NT2/D1 (cell line): ENCODE results near the gene AQP10.
"Not testable (repeated sequence)": the region's sequence is repeated elsewhere in the genome, so short reads cannot be mapped to it uniquely, and the experiment has no call there.

ENCODE experiments used
- DNase-seq: peaks from one replicate; pipeline ENCODE4 v3.0.0-alpha.2; 2011; ENCODE audit warnings: low read depth, low spot score
- H3K27me3 ChIP-seq: 2 replicates; pipeline ENCODE4 v1.6.0; 2011; ENCODE audit warnings: mild to moderate bottlenecking; ENCODE audit not compliant: insufficient read length, insufficient read depth
- H3K36me3 ChIP-seq: 2 replicates; pipeline ENCODE4 v1.6.1; 2011; ENCODE audit warnings: mild to moderate bottlenecking, low read length, mixed read lengths; ENCODE audit not compliant: insufficient read depth, insufficient read length
- H3K4me1 ChIP-seq: 2 replicates; pipeline ENCODE4 v1.5.1; 2011; ENCODE audit not compliant: insufficient read depth, insufficient read length
- H3K4me3 ChIP-seq: 2 replicates; pipeline ENCODE4 v1.5.1; 2011; ENCODE audit warnings: low read depth; ENCODE audit not compliant: insufficient read length
- H3K9ac ChIP-seq: 2 replicates; pipeline ENCODE4 v1.6.0; 2011; ENCODE audit warnings: low read depth; ENCODE audit not compliant: insufficient read length
- H3K9me3 ChIP-seq: 2 replicates; pipeline ENCODE4 v1.5.1; 2011; ENCODE audit warnings: mild to moderate bottlenecking, low read length; ENCODE audit not compliant: insufficient read depth
- SUZ12 ChIP-seq: IDR thresholded peaks from 2 replicates; pipeline ENCODE4 v1.6.1; 2011; ENCODE audit not compliant: insufficient read length, insufficient read depth; ENCODE audit errors: extremely low read depth
- YY1 ChIP-seq: IDR thresholded peaks from 2 replicates; pipeline ENCODE4 v1.6.1; 2011; ENCODE audit not compliant: insufficient read length, insufficient read depth
- ZNF274 ChIP-seq: IDR thresholded peaks from 2 replicates; pipeline ENCODE4 v1.6.1; 2011; ENCODE audit warnings: mild to moderate bottlenecking, low read depth, low read length

AQP10 gene

DNA sequence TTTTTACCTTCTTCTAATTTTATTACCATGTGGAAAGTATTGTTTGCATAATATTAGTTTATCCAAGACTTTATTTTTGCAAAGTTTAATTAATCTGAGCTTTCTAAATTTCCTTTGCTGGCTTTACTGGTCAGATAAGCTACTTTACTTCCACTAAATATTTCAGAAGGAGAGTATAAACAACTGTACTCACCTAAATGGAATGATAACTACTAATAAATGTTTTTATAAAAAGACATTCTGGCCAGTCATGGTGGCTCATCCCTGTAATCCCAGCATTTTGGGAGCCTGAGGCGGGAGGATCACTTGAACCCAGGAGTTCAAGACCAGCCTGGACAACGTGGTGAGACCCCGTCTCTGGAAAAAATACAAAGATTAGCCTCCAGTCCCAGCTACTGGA lies 40.5 kb downstream of the AQP10 start:
- no peak for DNase-seq
- no peaks in the 10 kb centered on the region for H3K36me3 ChIP-seq

GRCh38 chr1:154371436-154371835 lies 50.5 kb downstream of the AQP10 start:
- Histone ChIP-seq H3K9ac (no peak overlapping the region), H3K4me3 (no peak overlapping the region), H3K4me1 (no peaks in the 10 kb centered on the region), H3K9me3 (no peaks in the 10 kb centered on the region), H3K27me3 (no peaks in the 10 kb centered on the region), H3K36me3 (no peaks in the 10 kb centered on the region)
- no peak for TF ChIP-seq ZNF274
- TF ChIP-seq YY1 = no peak
- TF ChIP-seq SUZ12 = no peak
- DNase-seq = no peak

More for the DNA sequence above, 40.5 kb downstream of the AQP10 start:
- peaks cover 3% of the 10 kb centered on the region for H3K4me1 ChIP-seq
- no peak overlapping the region for H3K4me3 ChIP-seq
- no peak overlapping the region for H3K9ac ChIP-seq
- H3K9me3 ChIP-seq = peaks cover 13% of the 10 kb centered on the region
- TF ChIP-seq SUZ12 = no peak
- no peak for TF ChIP-seq YY1
- TF ChIP-seq ZNF274 = no peak
- no peaks in the 10 kb centered on the region for H3K27me3 ChIP-seq

DNA sequence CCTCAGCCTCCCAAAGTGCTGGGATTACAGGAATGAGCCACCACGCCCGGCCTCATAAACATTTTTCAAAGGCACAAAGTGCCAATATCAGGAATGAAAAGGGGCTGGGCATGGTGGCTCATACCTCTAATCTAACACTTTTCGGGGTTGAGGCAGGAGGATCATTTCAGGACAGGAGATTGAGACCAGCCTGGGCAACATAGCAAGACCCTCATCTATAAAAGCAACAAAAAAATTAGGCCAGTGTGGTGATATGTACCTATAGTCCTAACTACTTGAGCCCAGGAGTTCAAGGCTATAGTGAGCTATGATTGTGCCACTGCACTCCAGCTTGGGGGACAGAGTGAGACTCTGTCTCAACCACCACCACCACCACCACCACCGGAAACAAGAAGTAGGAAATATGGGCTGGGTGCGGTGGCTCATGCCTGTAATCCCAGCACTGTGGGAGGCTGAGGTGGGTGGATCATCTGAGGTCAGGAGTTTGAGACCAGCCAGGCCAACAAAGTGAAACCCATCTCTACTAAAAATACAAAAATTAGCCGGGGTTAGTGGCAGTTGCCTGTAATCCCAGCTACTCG lies 53.0 kb downstream of the AQP10 start:
- DNase-seq, H3K9ac ChIP-seq, H3K4me3 ChIP-seq, H3K9me3 ChIP-seq, H3K4me1 ChIP-seq, H3K36me3 ChIP-seq, H3K27me3 ChIP-seq: not testable (repeated sequence)
